HepG2 (cell line): ENCODE results near the gene POLDIP3. TPM values are rescaled to one million over a fixed set of nuclear protein-coding genes. Genes with fewer than 3 reads are reported as not detected.

Experiments used
- AKAP8 ChIP-seq: sonication (generic); formaldehyde crosslinking; IDR thresholded peaks from 2 replicates; pipeline ENCODE4 v1.5.1; 2020; ENCODE audit warnings: mild to moderate bottlenecking, missing genetic modification reagents
- ARNT2 ChIP-seq: sonication (generic); formaldehyde crosslinking; IDR thresholded peaks from 2 replicates; pipeline ENCODE4 v1.8.0; 2022; ENCODE audit warnings: mild to moderate bottlenecking, low read depth, missing genetic modification reagents, moderate library complexity
- BRCA1 ChIP-seq: sonication (generic); formaldehyde crosslinking; IDR thresholded peaks from 2 replicates; pipeline ENCODE4 v1.4.0; 2020; ENCODE audit warnings: missing genetic modification reagents
- ERF ChIP-seq: IDR thresholded peaks from 2 replicates; pipeline ENCODE4 v1.6.1; 2018; ENCODE audit warnings: missing biosample characterization, missing genetic modification reagents
- GABPA ChIP-seq, 2 experiments: IDR thresholded peaks; 2 replicates each; pipeline ENCODE4 v1.6.1; 2011 to 2016; ENCODE audit warnings: low read depth in 2 of 2, low read length in 1 of 2, missing biosample characterization in 1 of 2, missing genetic modification characterization in 1 of 2
- GLMP ChIP-seq: sonication (generic); formaldehyde crosslinking; IDR thresholded peaks from 2 replicates; pipeline ENCODE4 v1.9.0; 2021; ENCODE audit warnings: missing genetic modification reagents, mild to moderate bottlenecking, borderline replicate concordance
- HNF4A ChIP-seq: sonication (generic); formaldehyde crosslinking; IDR thresholded peaks from 2 replicates; pipeline ENCODE4 v1.4.0; 2020; ENCODE audit warnings: missing genetic modification reagents
- HNF4G ChIP-seq, 2 experiments: sonication (generic) in 1 of 2; formaldehyde crosslinking in 1 of 2; IDR thresholded peaks; 2 replicates each; pipeline versions ENCODE4 v1.4.0 to v1.6.1; 2011 to 2020; ENCODE audit warnings: borderline replicate concordance in 2 of 2, low read depth in 2 of 2, mild to moderate bottlenecking in 2 of 2, low read length in 1 of 2, missing genetic modification reagents in 1 of 2, moderate library complexity in 1 of 2
- POLR2AphosphoS2 ChIP-seq: IDR thresholded peaks from 2 replicates; pipeline ENCODE4 v1.6.1; 2011; ENCODE audit warnings: low read depth, low read length, improper control_type of control experiment
- TAF15 ChIP-seq: fragments of 200-400 bp; formaldehyde crosslinking; IDR thresholded peaks from one replicate; pipeline ENCODE4 v1.6.1; 2018; ENCODE audit warnings: mild to moderate bottlenecking, low read depth, low read length; ENCODE audit not compliant: poor library complexity, severe bottlenecking
- TRIM22 ChIP-seq: fragments of 450-650 bp; IDR thresholded peaks from 2 replicates; pipeline ENCODE4 v1.6.1; 2017
- ZBTB21 ChIP-seq: sonication (generic); formaldehyde crosslinking; IDR thresholded peaks from 2 replicates; pipeline ENCODE4 v1.4.0; 2020; ENCODE audit warnings: missing genetic modification reagents
- ZFP1 ChIP-seq: IDR thresholded peaks from 2 replicates; pipeline ENCODE4 v1.6.1; 2016
- ZNF383 ChIP-seq: sonication (generic); formaldehyde crosslinking; IDR thresholded peaks from 2 replicates; pipeline ENCODE4 v1.4.0; 2020; ENCODE audit warnings: missing genetic modification reagents, mild to moderate bottlenecking, borderline replicate concordance
- ZNF501 ChIP-seq: sonication (generic); formaldehyde crosslinking; IDR thresholded peaks from 2 replicates; pipeline ENCODE4 v1.5.1; 2020; ENCODE audit warnings: mild to moderate bottlenecking, moderate library complexity, missing genetic modification reagents
- ZNF510 ChIP-seq: sonication (generic); formaldehyde crosslinking; IDR thresholded peaks from 2 replicates; pipeline ENCODE4 v1.4.0; 2020; ENCODE audit warnings: low read depth, mild to moderate bottlenecking, missing genetic modification reagents
- ZNF660 ChIP-seq: sonication (generic); formaldehyde crosslinking; IDR thresholded peaks from 2 replicates; pipeline ENCODE4 v1.5.1; 2020; ENCODE audit warnings: mild to moderate bottlenecking, low read depth, missing genetic modification reagents, borderline replicate concordance
- ZSCAN12 ChIP-seq: sonication (generic); formaldehyde crosslinking; IDR thresholded peaks from 2 replicates; pipeline ENCODE4 v1.9.0; 2021; ENCODE audit warnings: mild to moderate bottlenecking, missing genetic modification reagents
- polyA plus RNA-seq, 8 experiments: library from polyadenylated mRNA; depleted of rRNA in 3 of 8; stranded (reverse) in 7 of 8; unstranded in 1 of 8; fragments of >200 nt; fragmentation: Illumina TruSeq in 4 of 8; extraction: Trizol in 4 of 8; gene quantifications; 2 replicates each; pipeline versions ENCODE4 v1.2.1 to v1.2.3, GENCODE V29; 2011 to 2016; ENCODE audit warnings: low read depth in 4 of 8, missing spikeins in 1 of 8, mixed read lengths in 1 of 8; ENCODE audit not compliant: insufficient read depth in 1 of 8
- total RNA-seq, 5 experiments: library from RNA; depleted of rRNA; stranded (reverse); fragments of >200 nt; fragmentation: Illumina TruSeq; extraction: Trizol; gene quantifications; 2 replicates each; pipeline ENCODE4 v1.2.3, GENCODE V29; 2016; ENCODE audit warnings: low read depth in 1 of 5
- TF ChIP-seq, protein P1 (sequence below): sonication (generic); formaldehyde crosslinking; IDR thresholded peaks from 2 replicates; pipeline ENCODE4 v1.4.0; 2020; ENCODE audit warnings: missing genetic modification reagents
- TF ChIP-seq, protein P2 (sequence below): sonication (generic); formaldehyde crosslinking; IDR thresholded peaks from 2 replicates; pipeline ENCODE4 v1.4.0; 2020; ENCODE audit warnings: missing genetic modification reagents, borderline replicate concordance

POLDIP3 gene
- total and polyA plus RNA-seq, 2 of the 13 experiments (the other 11 are each of a cell fraction or from before 2014, with no cell fraction given): 45.8 to 47.4 TPM

- TF ChIP-seq ARNT2 (CRISPR knock-in tag) (0 out of 2 replicates have a peak, but pooled peaks have one; percentile 33), BRCA1 (peak; percentile 83; the same call in 1 of the 2 replicates), ZNF501 (CRISPR knock-in tag) (no peak), POLR2AphosphoS2 (no peak), HNF4G (IDR thresholded peaks at IDR 0.05; ENCODE audit: borderline replicate concordance, low read depth, low read length) (peak; percentile 8; the same call in 1 of the 2 replicates), HNF4G (CRISPR knock-in tag; IDR thresholded peaks at IDR 0.05; ENCODE audit: borderline replicate concordance, low read depth) (no peak), ERF (CRISPR knock-in tag) (peak; percentile 52; the same call in 1 of the 2 replicates), TAF15 (no peak), GLMP (CRISPR knock-in tag) (no peak), ZSCAN12 (CRISPR knock-in tag) (peak; percentile 66; the same call in 1 of the 2 replicates), HNF4A (CRISPR knock-in tag) (peak; percentile 48), ZFP1 (CRISPR knock-in tag) (no peak), ZNF510 (no peak), ZNF383 (CRISPR knock-in tag) (no peak), GABPA (IDR thresholded peaks at IDR 0.05; ENCODE audit: low read depth, low read length) (no peak), GABPA (CRISPR knock-in tag; IDR thresholded peaks at IDR 0.05; ENCODE audit: low read depth) (peak; percentile 18; the same call in 1 of the 2 replicates), TRIM22 (no peak), ZNF660 (CRISPR knock-in tag) (no peak), AKAP8 (CRISPR knock-in tag) (no peak), ZBTB21 (no peak)
- TF ChIP-seq, protein P1, sequence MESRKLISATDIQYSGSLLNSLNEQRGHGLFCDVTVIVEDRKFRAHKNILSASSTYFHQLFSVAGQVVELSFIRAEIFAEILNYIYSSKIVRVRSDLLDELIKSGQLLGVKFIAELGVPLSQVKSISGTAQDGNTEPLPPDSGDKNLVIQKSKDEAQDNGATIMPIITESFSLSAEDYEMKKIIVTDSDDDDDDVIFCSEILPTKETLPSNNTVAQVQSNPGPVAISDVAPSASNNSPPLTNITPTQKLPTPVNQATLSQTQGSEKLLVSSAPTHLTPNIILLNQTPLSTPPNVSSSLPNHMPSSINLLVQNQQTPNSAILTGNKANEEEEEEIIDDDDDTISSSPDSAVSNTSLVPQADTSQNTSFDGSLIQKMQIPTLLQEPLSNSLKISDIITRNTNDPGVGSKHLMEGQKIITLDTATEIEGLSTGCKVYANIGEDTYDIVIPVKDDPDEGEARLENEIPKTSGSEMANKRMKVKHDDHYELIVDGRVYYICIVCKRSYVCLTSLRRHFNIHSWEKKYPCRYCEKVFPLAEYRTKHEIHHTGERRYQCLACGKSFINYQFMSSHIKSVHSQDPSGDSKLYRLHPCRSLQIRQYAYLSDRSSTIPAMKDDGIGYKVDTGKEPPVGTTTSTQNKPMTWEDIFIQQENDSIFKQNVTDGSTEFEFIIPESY (CRISPR knock-in tag): no peak
- TF ChIP-seq, protein P2, sequence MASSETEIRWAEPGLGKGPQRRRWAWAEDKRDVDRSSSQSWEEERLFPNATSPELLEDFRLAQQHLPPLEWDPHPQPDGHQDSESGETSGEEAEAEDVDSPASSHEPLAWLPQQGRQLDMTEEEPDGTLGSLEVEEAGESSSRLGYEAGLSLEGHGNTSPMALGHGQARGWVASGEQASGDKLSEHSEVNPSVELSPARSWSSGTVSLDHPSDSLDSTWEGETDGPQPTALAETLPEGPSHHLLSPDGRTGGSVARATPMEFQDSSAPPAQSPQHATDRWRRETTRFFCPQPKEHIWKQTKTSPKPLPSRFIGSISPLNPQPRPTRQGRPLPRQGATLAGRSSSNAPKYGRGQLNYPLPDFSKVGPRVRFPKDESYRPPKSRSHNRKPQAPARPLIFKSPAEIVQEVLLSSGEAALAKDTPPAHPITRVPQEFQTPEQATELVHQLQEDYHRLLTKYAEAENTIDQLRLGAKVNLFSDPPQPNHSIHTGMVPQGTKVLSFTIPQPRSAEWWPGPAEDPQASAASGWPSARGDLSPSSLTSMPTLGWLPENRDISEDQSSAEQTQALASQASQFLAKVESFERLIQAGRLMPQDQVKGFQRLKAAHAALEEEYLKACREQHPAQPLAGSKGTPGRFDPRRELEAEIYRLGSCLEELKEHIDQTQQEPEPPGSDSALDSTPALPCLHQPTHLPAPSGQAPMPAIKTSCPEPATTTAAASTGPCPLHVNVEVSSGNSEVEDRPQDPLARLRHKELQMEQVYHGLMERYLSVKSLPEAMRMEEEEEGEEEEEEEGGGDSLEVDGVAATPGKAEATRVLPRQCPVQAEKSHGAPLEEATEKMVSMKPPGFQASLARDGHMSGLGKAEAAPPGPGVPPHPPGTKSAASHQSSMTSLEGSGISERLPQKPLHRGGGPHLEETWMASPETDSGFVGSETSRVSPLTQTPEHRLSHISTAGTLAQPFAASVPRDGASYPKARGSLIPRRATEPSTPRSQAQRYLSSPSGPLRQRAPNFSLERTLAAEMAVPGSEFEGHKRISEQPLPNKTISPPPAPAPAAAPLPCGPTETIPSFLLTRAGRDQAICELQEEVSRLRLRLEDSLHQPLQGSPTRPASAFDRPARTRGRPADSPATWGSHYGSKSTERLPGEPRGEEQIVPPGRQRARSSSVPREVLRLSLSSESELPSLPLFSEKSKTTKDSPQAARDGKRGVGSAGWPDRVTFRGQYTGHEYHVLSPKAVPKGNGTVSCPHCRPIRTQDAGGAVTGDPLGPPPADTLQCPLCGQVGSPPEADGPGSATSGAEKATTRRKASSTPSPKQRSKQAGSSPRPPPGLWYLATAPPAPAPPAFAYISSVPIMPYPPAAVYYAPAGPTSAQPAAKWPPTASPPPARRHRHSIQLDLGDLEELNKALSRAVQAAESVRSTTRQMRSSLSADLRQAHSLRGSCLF (CRISPR knock-in tag): peak; percentile 85; the same call in 1 of the 2 replicates
Measured at GRCh38 chr22:42536166-42536565, 78.5 kb downstream of the POLDIP3 start (continued).
